Esophagus muscularis mucosa (tissue), 4 donors: ENCODE data around the gene FHL2. TPM values are rescaled to one million over a fixed set of nuclear protein-coding genes. Genes with fewer than 3 reads are reported as not detected.

ENCODE experiments used
- DNase-seq: peaks from one replicate; pipeline ENCODE4 v3.0.0-alpha.2; 2017; ENCODE audit errors: extremely low spot score
- H3K27ac ChIP-seq, 4 donors: fragments of 200-600 bp; sonication (generic); replicated peaks in 1 of 4; 1 replicate in 3 of 4; 2 replicates in 1 of 4; pipeline ENCODE4 v1.5.1; 2016 to 2019; ENCODE audit warnings: mild to moderate bottlenecking in 1 of 4
- H3K27me3 ChIP-seq, 4 donors: fragments of 200-600 bp; sonication (generic); one replicate each; pipeline versions ENCODE4 v1.5.1 to v1.6.0; 2016 to 2019
- H3K36me3 ChIP-seq, 4 donors: fragments of 200-600 bp; sonication (generic); one replicate each; pipeline ENCODE4 v1.5.1; 2016 to 2019
- H3K4me1 ChIP-seq, 4 donors: fragments of 200-600 bp; sonication (generic); one replicate each; pipeline ENCODE4 v1.5.1; 2016 to 2019
- H3K4me3 ChIP-seq, 4 donors: fragments of 200-600 bp; sonication (generic); 1 replicate in 2 of 4; 2 replicates in 2 of 4; pipeline ENCODE4 v1.5.1; 2016 to 2019; ENCODE audit warnings: mild to moderate bottlenecking in 4 of 4, moderate library complexity in 1 of 4
- H3K9me3 ChIP-seq, 4 donors: fragments of 200-600 bp; sonication (generic); 1 replicate in 3 of 4; 2 replicates in 1 of 4; pipeline ENCODE4 v1.5.1; 2016 to 2019
- CTCF ChIP-seq, 3 experiments: fragments of 200-600 bp in 2 of 3; fragments of 450-650 bp in 1 of 3; sonication (generic) in 2 of 3; IDR thresholded peaks; one replicate each; pipeline ENCODE4 v1.5.1; 2017 to 2019; ENCODE audit warnings: antibody characterized with exemption in 3 of 3, mild to moderate bottlenecking in 2 of 3, moderate library complexity in 1 of 3
- EP300 ChIP-seq: sonication (generic); formaldehyde crosslinking; IDR thresholded peaks from one replicate; pipeline ENCODE4 v1.6.1; 2017; ENCODE audit warnings: antibody characterized with exemption
- POLR2A ChIP-seq: fragments of 450-650 bp; IDR thresholded peaks from one replicate; pipeline ENCODE4 v1.6.1; 2017; ENCODE audit warnings: antibody characterized with exemption, moderate library complexity, mild to moderate bottlenecking, low read depth
- POLR2AphosphoS5 ChIP-seq, 2 donors: sonication (generic); formaldehyde crosslinking; IDR thresholded peaks; one replicate each; pipeline ENCODE4 v1.6.1; 2017; ENCODE audit warnings: antibody characterized with exemption in 2 of 2
- WGBS: methylation state at CpG from one replicate; pipeline ENCODE4 v1.1.5; 2018; 5-methylcytosine and 5-hydroxymethylcytosine counted together
- intact Hi-C: fragments of 100-400 bp; cut with DNase I; formaldehyde crosslinking; loops from one replicate; pipeline ENCODE4 v1.15.1; 2023
- total RNA-seq, 4 donors: library from RNA; depleted of rRNA; stranded (reverse); fragments of >200 nt; gene quantifications; one replicate each; pipeline versions ENCODE4 v1.1.0 to v1.2.1, GENCODE V29; 2016

Gene FHL2
- total RNA-seq, 4 donors from 2014 or later, result 81.8 to 114 (median 87.9) TPM

- Histone ChIP-seq H3K36me3 (peaks cover 17 to 62% (median 34%) of the 10 kb centered on the region in 4 donors), H3K9me3 (no peaks in the 10 kb centered on the region), H3K27ac (peak overlapping the region; percentile 33 to 75 (median 60)), H3K27me3 (no peaks in the 10 kb centered on the region), H3K4me1 (peaks cover 47 to 78% (median 51%) of the 10 kb centered on the region in 4 donors), H3K4me3 (no peak overlapping the region)
- WGBS, result 45% methylated on average over 9 of the region's 9 CpGs
- no peak for TF ChIP-seq POLR2A
- TF ChIP-seq EP300, result no peak
- no peak for TF ChIP-seq POLR2AphosphoS5 (IDR thresholded peaks at IDR 0.05)
- TF ChIP-seq CTCF (IDR thresholded peaks at IDR 0.05), result no peak
- DNase-seq, result no peak
- intact Hi-C loops, result no loop called here
Measured at GRCh38 chr2:105380432-105381100, 18.3 kb downstream of the FHL2 start.

- WGBS, result 82% methylated on average over 7 of the region's 7 CpGs
- no peak overlapping the region for H3K4me3 ChIP-seq
- TF ChIP-seq EP300, result no peak
- no peak for TF ChIP-seq CTCF (IDR thresholded peaks at IDR 0.05)
- no peak for TF ChIP-seq POLR2A
- TF ChIP-seq POLR2AphosphoS5 (IDR thresholded peaks at IDR 0.05), result no peak
- no peaks in the 10 kb centered on the region for H3K27me3 ChIP-seq
- peaks cover 9 to 55% (median 26%) of the 10 kb centered on the region in 4 donors for H3K36me3 ChIP-seq
- peaks cover 55 to 80% (median 59%) of the 10 kb centered on the region in 4 donors for H3K4me1 ChIP-seq
- no peak for DNase-seq
- no peaks in the 10 kb centered on the region for H3K9me3 ChIP-seq
- intact Hi-C loops, result no loop called here
- peak overlapping the region; percentile 29 to 75 (median 60) for H3K27ac ChIP-seq
Measured at GRCh38 chr2:105379741-105380186, 19.1 kb downstream of the FHL2 start.

DNA sequence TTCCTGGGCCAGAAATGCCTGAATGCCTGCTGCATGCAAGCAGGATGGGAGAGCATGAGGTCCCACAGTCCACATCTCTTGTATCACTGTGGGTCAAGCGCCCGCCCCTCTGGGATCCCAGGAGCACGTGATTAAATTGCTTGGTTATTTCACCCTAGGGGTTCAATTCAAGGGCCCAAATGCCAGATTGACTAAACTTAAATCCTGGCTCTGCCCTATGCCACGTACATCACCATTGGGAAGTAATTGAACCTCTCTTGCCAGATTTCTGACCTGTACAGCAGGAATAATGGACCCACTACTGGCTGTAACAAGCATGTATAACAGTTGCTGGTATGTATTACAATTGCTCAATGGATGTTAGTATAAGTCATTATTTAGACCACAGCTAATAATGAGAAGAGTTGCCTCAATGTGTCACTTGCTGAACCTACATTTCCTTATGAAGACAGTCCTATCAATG lies 19.9 kb downstream of the FHL2 start:
- Histone ChIP-seq H3K9me3 (no peaks in the 10 kb centered on the region), H3K4me3 (no peak overlapping the region), H3K27me3 (no peaks in the 10 kb centered on the region), H3K36me3 (peaks cover 5 to 47% (median 18%) of the 10 kb centered on the region in 4 donors), H3K27ac (no peak overlapping the region), H3K4me1 (peaks cover 63 to 83% (median 67%) of the 10 kb centered on the region in 4 donors)
- intact Hi-C loops, result no loop called here
- TF ChIP-seq EP300 (no peak), POLR2AphosphoS5 (IDR thresholded peaks at IDR 0.05) (no peak), CTCF (IDR thresholded peaks at IDR 0.05) (no peak), POLR2A (no peak)
- 80% methylated on average over 1 of the region's 4 CpGs for WGBS
- DNase-seq, result no peak

- DNase-seq, result no peak
- Histone ChIP-seq H3K9me3 (no peaks in the 10 kb centered on the region), H3K4me3 (no peak overlapping the region), H3K27me3 (no peaks in the 10 kb centered on the region), H3K4me1 (peaks cover 69 to 83% (median 73%) of the 10 kb centered on the region in 4 donors), H3K36me3 (peaks cover 0 to 43% (median 14%) of the 10 kb centered on the region in 4 donors), H3K27ac (no peak overlapping the region)
- TF ChIP-seq POLR2AphosphoS5 (IDR thresholded peaks at IDR 0.05) (no peak), EP300 (no peak), CTCF (IDR thresholded peaks at IDR 0.05) (no peak), POLR2A (no peak)
- WGBS, result 93% methylated on average over 12 of the region's 12 CpGs
- intact Hi-C loops, result no loop called here
Measured at GRCh38 chr2:105378276-105378840, 20.5 kb downstream of the FHL2 start.
